Measurements from ENCODE around the gene TBC1D2B.
"Not testable (repeated sequence)": the region's sequence is repeated elsewhere in the genome, so short reads cannot be mapped to it uniquely, and the experiment has no call there.

The TBC1D2B gene

GRCh38 chr15:78000091-78000926 lies 77.2 kb downstream of the TBC1D2B start:
- Histone ChIP-seq H3K4me3 (ENCODE audit: low read length in 2 of 2) (no peak overlapping the region), H3K36me3 (ENCODE audit: control insufficient read depth in 2 of 2, insufficient read depth in 2 of 2, low read length in 2 of 2) (peaks cover 13 to 22% of the 10 kb centered on the region in 2 donors), H3K27me3 (ENCODE audit: control insufficient read depth in 1 of 2, insufficient read depth in 2 of 2, low read length in 2 of 2) (no peaks in the 10 kb centered on the region), H3K9me3 (ENCODE audit: control insufficient read depth in 2 of 2, low read length in 2 of 2) (no peaks in the 10 kb centered on the region), H3K4me1 (ENCODE audit: control insufficient read depth, insufficient read depth, low read length) (peaks cover 42% of the 10 kb centered on the region), H3K27ac (ENCODE audit: low read length) (no peak overlapping the region), H3K9ac (ENCODE audit: low read length in 2 of 2) (no peak overlapping the region)

DNA sequence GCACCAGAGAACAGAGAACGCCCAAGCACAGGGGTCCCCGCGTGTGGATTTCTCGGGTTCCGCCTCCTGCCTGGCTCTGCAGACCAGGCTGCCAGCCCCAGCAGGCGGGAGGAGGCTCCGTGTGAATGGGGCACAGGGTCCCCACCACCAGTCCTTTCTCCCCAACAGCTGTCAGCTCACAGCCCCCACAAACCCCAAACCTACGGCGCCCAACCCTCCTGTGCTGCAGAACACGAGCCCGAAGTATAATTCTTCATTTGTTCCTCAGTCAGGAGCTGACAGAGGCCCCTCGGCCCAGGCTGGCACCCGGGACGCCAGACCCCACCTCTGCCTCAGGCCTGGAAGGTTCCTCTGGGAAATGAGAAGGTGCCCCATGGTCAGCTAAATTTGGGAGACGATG lies 78.0 kb downstream of the TBC1D2B start:
- Histone ChIP-seq H3K9me3 (ENCODE audit: control insufficient read depth in 2 of 2, low read length in 2 of 2) (no peaks in the 10 kb centered on the region), H3K4me1 (ENCODE audit: control insufficient read depth, insufficient read depth, low read length) (peaks cover 37% of the 10 kb centered on the region), H3K27me3 (ENCODE audit: control insufficient read depth in 1 of 2, insufficient read depth in 2 of 2, low read length in 2 of 2) (no peaks in the 10 kb centered on the region), H3K27ac (ENCODE audit: low read length) (no peak overlapping the region), H3K9ac (ENCODE audit: low read length in 2 of 2) (no peak overlapping the region), H3K36me3 (ENCODE audit: control insufficient read depth in 2 of 2, insufficient read depth in 2 of 2, low read length in 2 of 2) (peaks cover 13 to 22% of the 10 kb centered on the region in 2 donors), H3K4me3 (ENCODE audit: low read length in 2 of 2) (no peak overlapping the region)

- no peak overlapping the region for H3K27ac ChIP-seq (ENCODE audit: low read length)
- no peaks in the 10 kb centered on the region for H3K27me3 ChIP-seq (ENCODE audit: control insufficient read depth in 1 of 2, insufficient read depth in 2 of 2, low read length in 2 of 2)
- peaks cover 37% of the 10 kb centered on the region for H3K4me1 ChIP-seq (ENCODE audit: control insufficient read depth, insufficient read depth, low read length)
- H3K4me3 ChIP-seq (ENCODE audit: low read length in 2 of 2) = no peak overlapping the region
- no peak overlapping the region for H3K9ac ChIP-seq (ENCODE audit: low read length in 2 of 2)
- H3K36me3 ChIP-seq (ENCODE audit: control insufficient read depth in 2 of 2, insufficient read depth in 2 of 2, low read length in 2 of 2) = peaks cover 13 to 22% of the 10 kb centered on the region in 2 donors
- no peaks in the 10 kb centered on the region for H3K9me3 ChIP-seq (ENCODE audit: control insufficient read depth in 2 of 2, low read length in 2 of 2)
Observed at GRCh38 chr15:77998592-77998991, 78.9 kb downstream of the TBC1D2B start.

DNA sequence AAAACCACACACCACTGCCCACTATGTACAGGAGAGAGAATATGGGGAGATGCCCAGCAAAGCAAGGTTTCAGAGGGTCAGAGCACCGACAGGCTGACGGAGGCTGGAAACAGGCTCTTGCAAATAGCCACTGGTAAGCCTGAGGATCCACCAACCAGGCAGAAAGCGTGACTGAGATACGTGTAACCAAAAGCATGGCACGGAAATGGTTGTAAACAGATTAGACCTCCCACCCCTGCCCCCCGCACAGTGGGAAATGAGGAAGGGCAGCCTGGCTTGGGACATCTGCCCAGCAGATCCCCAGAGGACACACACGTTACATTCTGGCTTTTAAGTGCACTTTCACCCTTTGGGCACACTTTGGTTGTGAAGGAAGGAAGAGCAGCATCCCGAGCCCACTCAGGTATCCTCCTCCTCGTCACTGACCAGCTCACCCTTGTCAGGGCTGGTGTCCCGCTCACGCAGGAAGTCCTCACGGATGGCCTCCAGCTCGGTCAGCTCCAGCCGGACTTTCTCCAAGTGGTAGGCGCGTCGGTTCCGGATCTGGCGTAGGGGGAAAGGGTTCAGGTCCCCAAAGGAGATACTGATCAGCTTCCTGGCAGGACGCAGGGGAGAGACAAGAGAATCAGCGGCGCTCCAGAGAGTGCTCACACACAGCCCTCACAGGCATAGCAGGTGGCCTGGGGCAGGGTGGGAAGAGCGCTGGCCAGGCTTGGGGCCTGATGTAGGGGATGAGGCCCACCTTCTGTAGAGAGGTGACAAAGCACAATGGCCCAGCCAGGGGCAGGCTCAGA lies 79.6 kb downstream of the TBC1D2B start:
- H3K4me1 ChIP-seq (ENCODE audit: control insufficient read depth, insufficient read depth, low read length) = peaks cover 39% of the 10 kb centered on the region
- H3K9ac ChIP-seq (ENCODE audit: low read length in 2 of 2); H3K27ac ChIP-seq (ENCODE audit: low read length); H3K4me3 ChIP-seq (ENCODE audit: low read length in 2 of 2); H3K9me3 ChIP-seq (ENCODE audit: control insufficient read depth in 2 of 2, low read length in 2 of 2); H3K27me3 ChIP-seq (ENCODE audit: control insufficient read depth in 1 of 2, insufficient read depth in 2 of 2, low read length in 2 of 2): not testable (repeated sequence)
- H3K36me3 ChIP-seq (ENCODE audit: control insufficient read depth in 2 of 2, insufficient read depth in 2 of 2, low read length in 2 of 2) = peaks cover 11 to 17% of the 10 kb centered on the region in 2 donors

- not testable (repeated sequence) for H3K27ac ChIP-seq (ENCODE audit: low read length); H3K4me3 ChIP-seq (ENCODE audit: low read length in 2 of 2); H3K27me3 ChIP-seq (ENCODE audit: control insufficient read depth in 1 of 2, insufficient read depth in 2 of 2, low read length in 2 of 2); H3K9me3 ChIP-seq (ENCODE audit: control insufficient read depth in 2 of 2, low read length in 2 of 2)
- H3K4me1 ChIP-seq (ENCODE audit: control insufficient read depth, insufficient read depth, low read length) = peaks cover 45% of the 10 kb centered on the region
- peaks cover 8 to 15% of the 10 kb centered on the region in 2 donors for H3K36me3 ChIP-seq (ENCODE audit: control insufficient read depth in 2 of 2, insufficient read depth in 2 of 2, low read length in 2 of 2)
- peak overlapping the region in 1 of 2 donors; percentile 21 for H3K9ac ChIP-seq (ENCODE audit: low read length in 2 of 2)
Observed at GRCh38 chr15:77997221-77997620, 80.3 kb downstream of the TBC1D2B start.

GRCh38 chr15:77996713-77997171 lies 80.8 kb downstream of the TBC1D2B start:
- not testable (repeated sequence) for H3K9me3 ChIP-seq (ENCODE audit: control insufficient read depth in 2 of 2, low read length in 2 of 2); H3K4me3 ChIP-seq (ENCODE audit: low read length in 2 of 2); H3K9ac ChIP-seq (ENCODE audit: low read length in 2 of 2); H3K27me3 ChIP-seq (ENCODE audit: control insufficient read depth in 1 of 2, insufficient read depth in 2 of 2, low read length in 2 of 2); H3K27ac ChIP-seq (ENCODE audit: low read length)
- peaks cover 8 to 15% of the 10 kb centered on the region in 2 donors for H3K36me3 ChIP-seq (ENCODE audit: control insufficient read depth in 2 of 2, insufficient read depth in 2 of 2, low read length in 2 of 2)
- peaks cover 49% of the 10 kb centered on the region for H3K4me1 ChIP-seq (ENCODE audit: control insufficient read depth, insufficient read depth, low read length)

DNA sequence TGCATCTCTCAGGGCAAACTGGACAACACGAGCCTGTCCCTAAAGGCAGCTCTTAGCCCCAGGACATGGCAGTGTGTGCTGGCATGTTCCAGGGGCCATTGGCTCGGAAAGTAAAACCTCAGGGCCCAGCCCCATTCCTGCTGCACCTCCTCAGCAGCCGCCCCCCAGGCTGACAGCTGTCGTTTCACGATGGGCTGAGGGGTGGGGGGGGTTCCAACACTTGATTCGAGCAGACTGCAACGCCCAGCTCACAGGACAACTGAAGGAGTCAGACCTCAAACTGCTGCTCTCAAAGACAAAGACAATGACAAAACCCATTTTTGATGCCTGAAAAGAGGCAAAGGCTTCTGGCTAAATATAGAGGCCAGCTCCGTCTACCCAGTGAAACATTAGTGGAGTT lies 81.3 kb downstream of the TBC1D2B start:
- H3K27me3 ChIP-seq (ENCODE audit: control insufficient read depth in 1 of 2, insufficient read depth in 2 of 2, low read length in 2 of 2); H3K9me3 ChIP-seq (ENCODE audit: control insufficient read depth in 2 of 2, low read length in 2 of 2); H3K4me3 ChIP-seq (ENCODE audit: low read length in 2 of 2); H3K9ac ChIP-seq (ENCODE audit: low read length in 2 of 2); H3K27ac ChIP-seq (ENCODE audit: low read length): not testable (repeated sequence)
- H3K4me1 ChIP-seq (ENCODE audit: control insufficient read depth, insufficient read depth, low read length) = peaks cover 54% of the 10 kb centered on the region
- peaks cover 6 to 13% of the 10 kb centered on the region in 2 donors for H3K36me3 ChIP-seq (ENCODE audit: control insufficient read depth in 2 of 2, insufficient read depth in 2 of 2, low read length in 2 of 2)

DNA sequence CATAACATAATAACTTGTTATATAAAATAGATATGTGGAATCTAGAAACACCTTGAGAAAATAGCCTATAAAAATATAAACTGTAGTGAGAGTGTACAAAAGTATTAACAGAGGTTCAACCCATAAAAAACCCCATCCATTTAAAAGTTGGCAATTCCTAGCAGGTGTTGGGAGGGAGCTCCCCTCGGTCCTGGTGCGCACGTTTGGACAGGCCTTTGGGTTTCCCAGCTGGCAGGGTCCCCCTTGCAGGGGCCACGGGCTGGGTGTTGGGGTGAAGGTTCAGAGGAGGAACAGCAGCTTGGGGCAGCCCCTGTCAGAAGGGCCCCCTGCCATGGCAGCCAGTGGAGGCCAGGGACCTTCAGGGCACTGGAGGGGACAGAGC lies 82.0 kb downstream of the TBC1D2B start:
- H3K27me3 ChIP-seq (ENCODE audit: control insufficient read depth in 1 of 2, insufficient read depth in 2 of 2, low read length in 2 of 2); H3K9me3 ChIP-seq (ENCODE audit: control insufficient read depth in 2 of 2, low read length in 2 of 2); H3K27ac ChIP-seq (ENCODE audit: low read length); H3K36me3 ChIP-seq (ENCODE audit: control insufficient read depth in 2 of 2, insufficient read depth in 2 of 2, low read length in 2 of 2); H3K4me3 ChIP-seq (ENCODE audit: low read length in 2 of 2); H3K9ac ChIP-seq (ENCODE audit: low read length in 2 of 2): not testable (repeated sequence)
- H3K4me1 ChIP-seq (ENCODE audit: control insufficient read depth, insufficient read depth, low read length) = peaks cover 61% of the 10 kb centered on the region

- not testable (repeated sequence) for H3K9me3 ChIP-seq (ENCODE audit: control insufficient read depth in 2 of 2, low read length in 2 of 2); H3K9ac ChIP-seq (ENCODE audit: low read length in 2 of 2); H3K36me3 ChIP-seq (ENCODE audit: control insufficient read depth in 2 of 2, insufficient read depth in 2 of 2, low read length in 2 of 2); H3K27ac ChIP-seq (ENCODE audit: low read length); H3K27me3 ChIP-seq (ENCODE audit: control insufficient read depth in 1 of 2, insufficient read depth in 2 of 2, low read length in 2 of 2); H3K4me3 ChIP-seq (ENCODE audit: low read length in 2 of 2)
- peaks cover 66% of the 10 kb centered on the region for H3K4me1 ChIP-seq (ENCODE audit: control insufficient read depth, insufficient read depth, low read length)
Observed at GRCh38 chr15:77994893-77995536, 82.5 kb downstream of the TBC1D2B start.

GRCh38 chr15:77993970-77994693 lies 83.4 kb downstream of the TBC1D2B start:
- H3K27me3 ChIP-seq (ENCODE audit: control insufficient read depth in 1 of 2, insufficient read depth in 2 of 2, low read length in 2 of 2); H3K9me3 ChIP-seq (ENCODE audit: control insufficient read depth in 2 of 2, low read length in 2 of 2); H3K36me3 ChIP-seq (ENCODE audit: control insufficient read depth in 2 of 2, insufficient read depth in 2 of 2, low read length in 2 of 2); H3K4me3 ChIP-seq (ENCODE audit: low read length in 2 of 2): not testable (repeated sequence)
- peak overlapping the region; percentile 62 for H3K27ac ChIP-seq (ENCODE audit: low read length)
- peaks cover 66% of the 10 kb centered on the region for H3K4me1 ChIP-seq (ENCODE audit: control insufficient read depth, insufficient read depth, low read length)
- H3K9ac ChIP-seq (ENCODE audit: low read length in 2 of 2) = peak overlapping the region in 1 of 2 donors; percentile 15

Measured in stomach smooth muscle (tissue), 2 donors.